Superior temporal gyrus (tissue), 1 donor: ENCODE measurements around the gene ABCG1.

Experiments used
- DNase-seq: peaks from one replicate; pipeline ENCODE4 v3.0.0-alpha.2; 2016; ENCODE audit errors: extremely low spot score

ABCG1 gene

DNA sequence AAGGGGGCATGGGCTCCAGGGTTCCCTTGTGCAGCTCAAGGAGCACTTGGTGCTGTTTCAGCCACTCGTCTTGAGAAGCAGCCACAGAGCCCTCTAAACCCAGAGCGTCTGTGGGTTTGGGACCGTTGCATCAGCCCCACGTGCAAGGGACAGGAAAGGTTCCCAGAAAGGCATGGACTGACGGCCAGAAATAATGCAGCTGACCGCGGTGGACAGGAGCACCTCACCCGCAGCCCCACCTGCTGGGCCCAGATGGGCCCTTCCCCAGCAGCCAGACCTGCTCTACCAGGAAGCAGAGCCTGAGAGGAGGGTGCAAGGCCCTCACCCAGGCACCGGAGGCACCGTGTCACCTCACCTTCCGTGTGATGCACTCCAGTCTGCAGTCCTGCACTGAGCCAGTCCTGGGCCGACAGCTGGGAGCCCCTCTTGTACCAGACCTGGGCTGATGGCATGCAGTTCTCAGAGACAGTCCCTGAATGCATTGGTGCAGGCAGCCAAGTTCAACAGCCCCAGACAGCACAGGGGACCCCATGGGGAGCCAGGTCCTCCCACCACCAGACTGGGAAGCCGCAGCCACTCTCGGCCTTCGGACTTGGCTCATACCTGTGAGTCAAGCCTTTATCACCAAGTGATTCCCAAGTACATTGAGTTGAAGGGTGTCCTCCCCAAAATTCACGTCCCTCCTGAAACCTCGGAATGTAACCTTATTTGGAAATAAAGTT, 101.1 kb downstream of the ABCG1 start:
- DNase-seq = no peak

DNA sequence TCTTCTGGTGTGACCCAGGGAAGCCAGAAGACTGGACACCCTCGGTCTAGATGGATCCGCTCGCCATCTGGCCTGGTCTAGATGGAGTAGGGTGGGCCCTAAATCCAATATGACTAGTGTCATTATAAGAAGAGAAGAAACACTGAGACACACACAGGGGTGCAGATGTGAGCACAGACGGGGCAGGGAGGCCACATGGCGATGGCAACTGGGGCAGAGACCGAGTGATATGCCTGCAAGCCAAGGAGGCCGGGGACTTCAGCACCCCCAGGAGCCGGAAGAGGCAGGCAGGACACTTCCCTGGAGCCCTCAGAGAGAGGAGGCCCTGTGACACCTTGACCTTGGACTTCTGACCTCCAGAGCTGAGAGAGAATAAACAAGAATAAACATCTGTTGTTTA, 101.9 kb downstream of the ABCG1 start:
- no peak for DNase-seq

DNA sequence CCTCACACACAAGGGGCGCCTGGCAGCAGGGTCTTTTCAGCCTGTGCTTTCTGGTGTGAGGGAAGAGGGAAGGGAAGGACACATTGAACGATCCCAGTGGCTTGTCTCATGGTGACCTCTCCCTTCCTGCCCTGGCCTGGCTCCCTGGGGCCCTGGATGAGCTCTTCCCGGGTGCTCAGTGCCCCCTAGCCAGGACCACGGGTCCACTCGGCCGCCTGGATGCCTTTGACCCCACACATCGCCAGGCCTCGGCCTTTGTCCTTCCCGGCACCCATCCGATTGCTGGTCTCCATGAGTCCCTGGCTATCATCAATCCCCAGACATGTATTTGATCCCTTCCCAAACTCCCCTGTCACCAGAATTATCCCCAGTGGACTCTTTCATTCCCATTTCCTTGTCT, 102.3 kb downstream of the ABCG1 start:
- no peak for DNase-seq

DNA sequence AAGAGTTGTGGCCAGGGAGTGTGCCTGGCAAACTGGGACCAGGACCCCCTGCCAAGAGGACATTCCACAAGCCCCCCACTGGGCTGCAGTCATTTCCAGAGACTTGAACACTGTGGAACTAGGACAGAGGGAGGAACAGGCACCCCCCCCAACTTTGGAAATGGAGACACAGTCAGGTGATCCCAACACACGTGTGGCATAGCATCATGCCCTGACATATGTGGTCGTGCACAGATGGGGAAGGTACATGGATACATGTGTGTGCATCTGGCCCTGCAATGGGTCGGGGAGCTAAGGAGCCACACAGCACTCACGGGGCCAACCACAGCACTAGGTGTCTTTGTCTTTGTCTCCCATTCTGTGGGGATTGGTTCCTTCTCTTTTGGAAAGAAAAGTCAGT, 102.9 kb downstream of the ABCG1 start:
- no peak for DNase-seq

DNA sequence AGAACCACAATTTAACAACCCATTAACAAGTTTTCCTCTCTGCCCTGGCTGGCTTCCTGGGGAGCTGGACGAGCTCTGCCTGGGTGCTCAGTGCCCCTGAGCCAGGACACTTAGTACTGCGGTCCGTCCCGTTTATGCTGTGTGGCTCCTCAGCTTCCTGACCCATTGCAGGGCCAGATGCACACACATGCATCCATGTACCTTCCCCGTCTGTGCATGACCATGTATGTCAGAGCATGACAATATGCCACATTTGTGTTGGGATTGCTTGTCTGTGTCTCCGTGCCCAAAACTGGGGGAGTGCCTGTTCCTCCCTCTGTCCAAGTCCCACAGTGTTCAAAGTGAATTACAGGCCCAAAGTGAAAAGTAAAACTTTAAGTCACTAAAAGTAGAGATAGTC, 106.0 kb downstream of the ABCG1 start:
- DNase-seq = no peak

DNA sequence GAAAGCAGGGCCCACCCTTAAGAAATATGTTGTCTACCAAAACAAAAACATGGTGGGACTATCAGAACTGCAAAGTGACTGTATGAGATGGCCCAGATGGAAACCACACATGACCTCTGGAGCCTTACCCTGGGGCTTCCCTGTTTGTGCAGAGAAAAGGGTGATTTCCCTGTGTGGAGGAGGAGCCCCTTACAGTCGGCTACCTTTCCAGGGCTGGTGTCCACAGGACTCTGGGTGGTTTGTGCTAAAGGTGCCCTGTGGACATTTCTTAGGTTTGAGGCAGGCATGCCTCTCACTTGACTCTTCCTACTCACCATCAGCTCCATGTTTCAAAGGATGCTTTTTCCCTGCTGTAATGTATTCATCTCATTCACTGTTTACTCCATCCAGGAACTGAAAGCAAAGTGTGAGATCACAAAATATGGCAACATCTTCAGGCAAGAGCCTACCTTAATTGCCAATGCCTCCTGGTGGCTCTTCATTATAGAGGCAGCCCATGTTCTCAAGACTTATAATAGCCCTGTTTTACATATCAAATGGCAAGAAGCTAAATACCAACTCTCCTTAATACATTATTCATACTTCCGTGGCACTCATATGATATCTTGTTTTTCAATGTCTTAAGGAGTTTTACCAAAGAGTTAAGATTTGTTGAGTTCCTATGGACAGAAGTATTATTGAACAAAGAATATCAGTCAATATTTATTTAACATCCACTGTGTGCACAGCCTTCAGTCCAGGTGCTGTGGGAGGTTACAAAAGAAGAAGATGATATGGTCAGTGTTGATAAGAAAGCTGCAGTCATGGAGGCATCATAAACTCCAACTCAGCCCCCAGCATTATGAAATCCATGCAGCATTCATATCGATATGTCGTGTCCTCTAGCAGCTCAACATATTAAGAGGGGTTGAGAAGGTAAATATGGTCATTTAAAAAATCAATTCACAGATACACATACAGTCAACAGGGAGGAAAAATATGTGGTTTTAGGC, 111.7 kb downstream of the ABCG1 start:
- DNase-seq = no peak

DNA sequence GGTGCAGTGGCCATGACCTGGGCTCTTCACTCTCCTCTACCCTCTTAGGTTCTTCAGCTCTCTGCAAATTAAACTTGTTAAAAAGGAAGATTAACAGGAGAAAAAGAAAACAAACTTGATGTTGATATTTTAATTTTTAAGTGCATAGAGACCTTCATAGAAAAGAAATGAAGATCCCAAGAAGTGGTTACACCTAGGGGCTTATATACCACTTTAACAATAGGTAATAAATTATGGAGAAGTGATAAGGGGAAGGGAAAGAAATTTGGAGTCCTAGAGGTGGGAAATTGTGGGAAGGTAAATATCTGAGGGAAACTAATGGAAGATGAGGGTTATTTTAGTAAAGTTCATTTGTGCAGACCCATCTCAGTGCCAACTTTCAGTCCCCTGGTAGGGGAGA, 112.7 kb downstream of the ABCG1 start:
- no peak for DNase-seq

DNA sequence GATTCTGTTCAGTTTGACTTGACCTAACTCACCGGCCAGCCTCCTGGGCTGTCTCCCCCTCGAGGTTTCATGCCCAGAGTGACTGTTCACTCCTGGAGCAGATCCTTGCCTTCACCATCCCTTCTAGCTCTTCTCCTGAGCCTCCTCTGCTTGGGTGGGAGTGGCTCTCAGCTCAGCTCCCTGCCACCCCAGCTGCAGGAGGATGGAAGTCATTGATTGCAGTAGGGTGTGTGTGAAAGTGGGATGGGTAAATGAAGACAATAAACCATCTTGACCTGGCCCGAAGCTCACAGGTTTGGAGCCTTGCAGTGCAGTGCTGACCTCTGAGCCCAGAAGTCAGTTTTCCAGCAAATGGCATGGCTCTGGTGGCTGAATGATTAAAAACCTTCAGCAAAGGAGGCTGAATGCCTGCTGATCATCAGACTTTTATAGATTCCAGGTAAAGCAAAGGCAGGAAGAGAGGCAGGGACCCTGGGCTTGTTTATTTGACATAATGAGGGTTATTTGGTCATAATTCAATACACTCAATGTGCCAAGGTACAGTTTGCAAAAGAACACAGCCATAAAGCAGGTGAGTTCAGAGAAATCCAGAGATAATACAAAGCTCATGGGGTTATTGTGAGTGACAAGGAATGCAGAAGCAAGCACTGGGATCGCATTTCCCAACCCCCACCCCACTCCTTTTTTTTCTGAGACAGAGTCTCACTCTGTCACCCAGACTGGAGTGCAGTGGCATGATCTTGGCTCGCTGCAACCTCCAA, 113.8 kb downstream of the ABCG1 start:
- DNase-seq = no peak

DNA sequence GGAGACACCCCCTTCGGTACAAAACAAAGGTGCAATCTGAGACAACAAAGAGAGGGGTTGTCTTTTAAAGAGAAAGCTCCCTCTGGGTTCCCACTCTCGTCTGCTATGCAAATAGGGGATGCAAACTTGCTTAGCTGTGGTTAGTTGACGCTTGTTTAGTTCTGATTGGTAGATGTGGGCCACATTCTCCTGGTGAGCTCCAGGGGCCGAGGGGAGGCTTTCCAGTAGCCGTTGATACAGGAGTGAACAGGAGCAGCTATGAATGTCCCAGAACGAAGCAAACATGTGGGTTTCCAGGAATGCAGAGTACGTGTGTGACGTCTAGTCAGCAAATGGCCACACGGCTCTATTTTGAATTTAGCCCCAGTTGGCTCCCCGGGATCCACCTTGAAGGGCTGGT, 117.1 kb downstream of the ABCG1 start:
- DNase-seq = no peak

DNA sequence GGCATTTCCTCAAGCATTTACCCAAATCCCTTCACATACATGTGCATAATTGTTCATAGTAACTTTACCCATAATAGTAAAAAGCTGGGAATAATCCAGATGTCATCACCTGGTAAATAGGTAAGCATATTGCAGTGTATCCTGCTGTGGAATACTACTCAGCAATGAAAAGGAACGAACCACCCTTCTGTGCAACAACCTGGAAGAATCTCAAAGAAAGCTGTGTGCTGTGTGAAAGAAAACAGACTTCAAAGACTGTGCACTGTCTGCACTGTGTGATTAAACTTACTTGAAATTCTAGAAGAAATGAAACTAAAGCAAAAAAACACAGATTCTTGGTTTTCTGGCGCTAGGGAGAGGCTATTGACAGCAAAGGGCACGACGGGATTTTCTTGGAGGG, 118.3 kb downstream of the ABCG1 start:
- DNase-seq = no peak

DNA sequence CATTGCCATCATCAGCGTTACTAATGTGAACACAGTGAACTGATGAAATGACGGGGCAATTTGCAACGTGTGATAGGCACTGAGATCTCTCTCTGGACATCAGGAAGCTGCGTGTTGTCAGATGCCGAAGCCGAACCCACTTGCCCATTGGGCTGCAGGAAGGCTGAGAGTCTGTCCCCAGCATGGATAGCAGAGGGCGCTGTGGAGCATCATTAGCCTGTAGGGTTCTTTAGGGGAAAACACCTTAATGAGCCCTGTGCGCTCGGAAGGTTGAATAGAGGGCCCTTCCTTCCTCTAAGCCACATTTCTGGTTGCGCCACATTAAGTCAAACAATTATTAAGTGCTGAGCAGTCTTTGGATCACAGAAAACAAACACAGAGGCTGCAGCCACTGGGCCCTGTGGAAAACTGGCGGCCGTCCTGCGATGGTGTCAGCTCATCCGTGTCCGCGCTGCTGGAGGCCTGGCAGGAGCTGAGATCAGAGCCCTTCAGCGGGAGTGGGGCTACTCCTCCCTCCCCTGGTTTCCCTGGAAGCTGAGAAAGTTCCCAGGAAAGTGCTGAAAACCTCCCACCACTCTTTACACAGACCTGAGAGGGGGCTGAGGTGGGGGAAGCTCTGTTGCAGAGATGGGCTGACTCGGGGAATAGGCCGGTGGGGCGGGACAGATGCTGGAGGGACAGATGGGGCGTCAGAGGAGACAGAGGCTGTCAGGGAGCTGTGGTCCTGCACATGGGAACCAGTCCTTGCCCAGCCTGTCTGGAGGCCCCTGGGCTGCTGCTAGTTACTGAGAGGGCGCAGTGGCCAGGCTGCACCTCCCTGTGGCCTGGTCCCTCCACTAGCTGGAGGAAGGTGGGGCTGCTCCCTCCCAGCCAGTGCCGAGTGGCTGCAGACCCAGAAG, 119.1 kb downstream of the ABCG1 start:
- DNase-seq = peak; percentile 82

DNA sequence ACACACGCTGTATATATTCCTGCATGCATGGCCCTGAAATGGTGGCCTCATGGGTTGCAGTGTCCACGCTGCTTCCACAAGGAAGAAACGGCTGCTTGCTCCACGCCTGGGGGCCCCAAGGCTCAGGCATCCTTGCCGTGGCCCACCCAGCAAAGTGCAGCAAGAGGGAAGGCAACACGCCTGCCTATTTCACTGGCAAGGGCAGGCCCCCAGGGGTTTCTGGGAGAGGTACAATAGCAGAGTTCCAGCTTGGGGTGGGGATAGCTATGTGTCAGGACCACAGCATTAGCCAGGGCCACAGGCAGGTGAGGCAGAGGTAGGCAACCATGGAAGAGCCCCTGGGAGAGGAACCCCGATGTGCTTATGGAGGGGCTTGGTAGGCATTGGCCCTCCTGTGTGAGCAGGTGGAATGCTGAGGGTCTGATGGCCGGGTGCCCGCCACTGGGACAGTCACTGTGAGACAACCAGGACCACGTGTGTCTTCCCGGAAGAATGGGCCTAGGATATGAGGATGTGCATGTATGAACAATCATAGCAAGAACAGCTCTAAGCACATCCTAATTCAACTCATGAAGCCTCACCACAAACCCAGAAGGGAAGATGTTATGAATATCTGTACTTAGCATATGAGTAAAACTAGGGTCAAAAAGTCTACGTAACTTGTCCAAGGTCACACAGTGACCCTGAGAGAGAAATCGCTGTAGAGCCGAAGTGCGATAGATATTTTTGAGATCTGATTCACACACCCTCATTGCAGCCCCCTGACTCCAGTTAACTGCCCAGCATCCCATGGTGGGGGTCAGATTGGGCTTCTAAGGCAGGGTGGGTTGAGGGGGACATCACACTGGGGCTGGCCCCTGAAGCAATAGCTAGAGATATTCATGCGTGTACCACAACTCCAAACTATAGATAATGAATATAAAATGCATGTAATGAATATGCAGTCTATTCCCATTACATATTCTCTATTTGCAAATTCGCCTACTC, 120.1 kb downstream of the ABCG1 start:
- DNase-seq = no peak

DNA sequence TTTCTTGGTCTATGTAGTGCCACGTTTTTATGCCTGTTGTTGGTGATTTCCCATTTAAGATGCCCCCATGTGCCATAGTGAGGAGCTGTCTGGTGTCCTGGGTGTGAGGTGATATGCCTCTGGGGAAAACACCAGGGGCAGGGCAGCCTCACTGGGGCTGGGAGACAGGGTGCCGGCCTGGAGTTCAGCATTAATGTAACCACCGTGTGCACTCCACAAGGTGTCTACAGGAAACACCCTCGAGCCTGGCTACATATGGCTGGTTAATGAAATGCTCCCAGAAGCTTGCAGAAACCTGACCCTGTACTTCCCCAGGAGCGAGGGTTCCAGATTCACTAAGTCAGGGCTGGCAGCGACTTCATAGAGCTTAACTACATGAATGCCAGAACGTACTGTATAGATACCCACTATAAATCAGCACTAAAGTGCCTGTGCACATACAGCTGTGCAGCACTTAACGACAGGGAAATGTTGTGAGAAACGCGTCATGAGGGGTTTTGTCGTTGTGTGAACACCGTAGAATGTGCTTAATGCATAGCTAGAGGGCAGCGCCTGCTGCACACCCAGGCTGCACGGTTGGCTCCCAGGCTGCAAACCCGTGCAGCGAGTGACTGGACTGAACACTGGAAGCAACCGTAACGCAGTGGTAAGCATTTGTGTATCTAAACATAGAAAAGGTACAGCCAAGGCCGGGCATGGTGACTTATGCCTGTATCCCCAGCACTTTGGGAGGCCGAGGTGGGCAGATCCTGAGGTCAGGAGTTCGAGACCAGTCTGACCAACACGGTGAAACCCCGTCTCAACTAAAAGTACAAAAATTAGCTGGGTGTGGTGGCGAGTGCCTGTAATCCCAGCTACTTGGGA, 121.5 kb downstream of the ABCG1 start:
- DNase-seq = no peak

DNA sequence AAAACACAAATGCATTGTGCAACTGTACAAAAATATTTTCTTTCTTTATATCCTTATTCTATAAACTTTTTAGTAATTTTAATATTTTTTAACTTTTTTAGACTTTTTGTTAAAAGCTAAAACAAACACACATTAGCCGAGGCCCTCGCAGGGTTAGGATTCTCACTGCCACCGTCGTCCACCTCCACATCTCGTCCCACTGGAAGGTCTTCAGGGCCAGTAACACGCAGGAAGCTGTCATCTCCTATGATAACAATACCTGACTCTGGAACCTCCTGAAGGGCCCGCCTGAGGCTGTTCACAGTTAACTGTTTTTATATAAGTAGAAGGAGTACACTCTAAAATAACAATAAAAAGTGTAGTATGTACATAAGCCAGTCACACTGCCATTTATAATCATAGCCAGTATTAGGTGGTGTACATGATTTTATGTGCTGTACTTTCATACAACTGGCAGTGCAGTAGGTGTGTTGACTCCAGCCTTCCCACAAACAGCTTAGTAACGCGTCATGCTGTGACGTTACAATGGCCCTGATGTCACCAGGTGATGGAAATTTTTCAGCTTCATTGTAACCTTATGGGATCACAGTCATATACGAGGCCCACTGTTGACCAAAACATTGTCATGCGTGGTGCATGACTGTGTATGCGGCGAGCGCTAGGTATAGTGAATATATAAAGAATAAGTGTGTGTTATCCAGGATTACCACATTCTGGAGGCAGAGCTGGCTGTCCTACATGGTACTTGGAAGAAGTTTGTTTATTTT, 123.0 kb downstream of the ABCG1 start:
- no peak for DNase-seq

DNA sequence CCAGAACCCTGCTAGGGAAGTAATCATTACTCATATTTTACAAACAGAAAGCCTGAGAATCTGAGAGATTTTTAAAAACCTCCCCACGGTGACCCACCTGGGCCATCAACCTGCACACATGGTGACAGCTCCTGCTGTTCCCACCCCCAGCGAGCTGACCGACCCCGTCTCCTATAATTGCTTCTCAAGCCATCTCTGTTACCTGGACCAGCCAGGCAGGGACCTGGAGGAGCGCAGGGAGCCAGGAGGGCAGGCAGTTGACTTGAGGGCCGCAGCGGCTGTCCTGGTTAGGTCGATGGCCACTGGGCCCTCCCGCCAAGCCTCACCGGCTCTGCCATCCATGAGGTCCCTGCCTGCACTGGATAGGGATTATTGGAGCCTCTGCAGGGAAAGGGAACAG, 124.2 kb downstream of the ABCG1 start:
- no peak for DNase-seq

DNA sequence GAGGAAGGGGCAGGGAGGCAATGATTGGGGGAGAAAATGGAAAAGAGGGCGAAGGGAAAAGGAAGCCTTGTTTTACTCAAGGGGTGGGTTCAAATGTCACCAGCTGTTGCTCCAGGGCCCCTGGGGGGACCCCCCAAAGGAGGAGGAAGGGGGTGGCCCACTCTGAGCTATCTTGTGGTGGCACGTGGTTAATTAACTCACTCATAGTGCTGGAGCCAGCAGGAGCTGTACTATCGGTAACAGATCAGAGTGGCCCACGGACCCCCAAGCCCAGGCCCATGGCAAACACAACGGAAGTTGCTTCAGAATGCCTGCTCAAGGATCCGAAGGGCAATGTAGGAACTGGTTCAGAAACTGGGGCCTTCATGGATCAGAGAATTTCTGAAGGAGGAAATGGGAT, 124.6 kb downstream of the ABCG1 start:
- DNase-seq = no peak

DNA sequence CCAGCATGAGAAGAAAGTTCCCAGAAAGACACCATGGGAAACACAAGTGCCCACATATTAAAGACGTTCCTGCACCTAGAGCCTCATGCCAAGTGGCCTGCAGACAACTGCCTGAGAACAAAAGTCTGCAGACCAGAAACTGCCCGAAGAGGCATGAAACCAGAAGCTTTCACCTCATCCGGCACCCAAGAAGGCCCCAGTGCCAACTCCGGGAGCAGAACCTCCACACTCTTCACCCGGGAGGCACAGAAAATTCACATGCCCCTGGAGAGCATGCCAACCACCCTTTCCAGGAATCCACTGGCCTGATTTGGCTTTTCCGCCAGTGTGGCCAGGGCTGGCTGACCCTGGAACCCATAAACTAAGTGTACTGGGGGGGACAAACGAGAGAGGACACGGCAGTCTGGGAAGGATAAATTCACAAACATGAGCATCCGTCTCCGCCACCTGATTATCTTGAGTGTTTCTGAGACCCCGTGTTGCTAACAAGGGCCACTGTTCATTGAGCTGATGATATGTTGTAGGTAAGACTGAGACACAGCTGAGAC, 125.1 kb downstream of the ABCG1 start:
- DNase-seq = no peak

DNA sequence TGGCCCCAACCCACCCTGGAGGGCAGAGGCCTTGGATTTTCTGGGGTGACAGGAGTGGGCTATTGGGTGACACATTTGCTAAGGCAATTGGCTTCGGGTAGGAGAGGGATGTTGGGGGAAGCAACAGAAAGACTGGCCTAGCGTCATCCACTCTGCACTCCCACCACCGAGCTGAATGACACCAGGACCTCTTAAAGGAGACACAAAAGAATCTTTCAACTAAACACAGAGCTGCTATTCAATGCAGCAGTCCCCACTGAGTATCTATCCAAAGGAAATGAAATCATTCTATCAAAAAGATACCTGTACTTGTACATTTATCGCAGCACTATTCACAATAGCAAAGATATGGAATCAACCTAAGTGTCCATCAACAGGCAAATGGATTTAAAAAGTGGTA, 125.7 kb downstream of the ABCG1 start:
- no peak for DNase-seq
